ENCODE measurements around the gene DPH2. TPM values are rescaled to one million over a fixed set of nuclear protein-coding genes. Genes with fewer than 3 reads are reported as not detected.
A peak's percentile ranks its signal among the peaks of the same experiment; 100 is the strongest.

The DPH2 gene
- total RNA-seq, 1 donor from 2014 or later: 15.0 TPM

DNA sequence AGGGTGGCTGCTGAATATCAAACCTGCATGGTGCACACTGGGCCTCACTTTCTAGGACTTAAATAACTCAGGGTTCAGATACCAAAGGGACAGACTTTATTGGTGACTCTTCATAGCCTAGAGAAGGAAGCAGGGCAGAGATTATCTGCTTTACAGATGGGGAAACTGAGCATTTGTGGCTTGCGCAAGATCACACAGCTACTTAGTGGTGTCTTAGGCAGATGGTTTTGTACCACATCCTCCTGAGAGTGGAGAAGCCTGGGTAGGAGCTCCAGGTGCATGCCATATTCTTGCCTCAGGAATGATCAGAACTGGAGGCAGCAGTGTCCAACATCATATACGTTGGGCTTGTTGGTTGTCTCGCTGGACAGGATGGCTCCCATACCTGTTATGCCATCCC, 6.8 kb upstream of the DPH2 start:
- Histone ChIP-seq H3K27me3 (ENCODE audit: low read depth) (no peaks in the 10 kb centered on the region), H3K9me3 (no peaks in the 10 kb centered on the region), H3K4me1 (no peaks in the 10 kb centered on the region), H3K27ac (no peak overlapping the region), H3K36me3 (peaks cover 78% of the 10 kb centered on the region), H3K4me3 (no peak overlapping the region)
- TF ChIP-seq, protein P1, sequence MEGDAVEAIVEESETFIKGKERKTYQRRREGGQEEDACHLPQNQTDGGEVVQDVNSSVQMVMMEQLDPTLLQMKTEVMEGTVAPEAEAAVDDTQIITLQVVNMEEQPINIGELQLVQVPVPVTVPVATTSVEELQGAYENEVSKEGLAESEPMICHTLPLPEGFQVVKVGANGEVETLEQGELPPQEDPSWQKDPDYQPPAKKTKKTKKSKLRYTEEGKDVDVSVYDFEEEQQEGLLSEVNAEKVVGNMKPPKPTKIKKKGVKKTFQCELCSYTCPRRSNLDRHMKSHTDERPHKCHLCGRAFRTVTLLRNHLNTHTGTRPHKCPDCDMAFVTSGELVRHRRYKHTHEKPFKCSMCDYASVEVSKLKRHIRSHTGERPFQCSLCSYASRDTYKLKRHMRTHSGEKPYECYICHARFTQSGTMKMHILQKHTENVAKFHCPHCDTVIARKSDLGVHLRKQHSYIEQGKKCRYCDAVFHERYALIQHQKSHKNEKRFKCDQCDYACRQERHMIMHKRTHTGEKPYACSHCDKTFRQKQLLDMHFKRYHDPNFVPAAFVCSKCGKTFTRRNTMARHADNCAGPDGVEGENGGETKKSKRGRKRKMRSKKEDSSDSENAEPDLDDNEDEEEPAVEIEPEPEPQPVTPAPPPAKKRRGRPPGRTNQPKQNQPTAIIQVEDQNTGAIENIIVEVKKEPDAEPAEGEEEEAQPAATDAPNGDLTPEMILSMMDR (IDR thresholded peaks at IDR 0.05): no peak
- ATAC-seq: no peak
- DNase-seq: peak; percentile 1
- intact Hi-C loops (cut with DNase I): no loop called here

DNA sequence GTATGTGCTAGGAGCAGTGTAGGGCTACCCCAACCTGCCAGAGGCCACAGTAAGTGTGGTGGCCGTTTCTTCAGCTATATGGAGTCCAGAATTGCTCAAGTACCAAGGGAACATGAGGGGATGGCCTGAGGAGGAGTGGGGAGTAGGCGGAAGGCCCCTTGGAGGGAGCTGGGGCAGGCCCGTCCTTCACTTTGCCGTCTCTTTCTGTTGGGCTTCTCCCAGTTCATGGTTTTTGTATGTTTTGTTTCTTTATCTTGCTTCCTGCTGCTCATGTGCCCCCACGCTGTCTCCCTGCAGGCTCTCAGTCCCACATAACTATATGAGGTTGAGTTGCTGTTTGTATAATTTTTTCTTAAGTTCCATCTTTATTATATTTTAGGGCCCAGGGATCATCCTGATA, 5.9 kb upstream of the DPH2 start:
- no peaks in the 10 kb centered on the region for H3K4me1 ChIP-seq
- no peak overlapping the region for H3K27ac ChIP-seq
- H3K4me3 ChIP-seq: no peak overlapping the region
- H3K36me3 ChIP-seq: peaks cover 69% of the 10 kb centered on the region
- H3K27me3 ChIP-seq (ENCODE audit: low read depth): no peaks in the 10 kb centered on the region
- no peaks in the 10 kb centered on the region for H3K9me3 ChIP-seq
- no peak for ATAC-seq
- TF ChIP-seq, protein P1 (IDR thresholded peaks at IDR 0.05): no peak
- DNase-seq: peak; percentile 6
- intact Hi-C loops (cut with DNase I): no loop called here

DNA sequence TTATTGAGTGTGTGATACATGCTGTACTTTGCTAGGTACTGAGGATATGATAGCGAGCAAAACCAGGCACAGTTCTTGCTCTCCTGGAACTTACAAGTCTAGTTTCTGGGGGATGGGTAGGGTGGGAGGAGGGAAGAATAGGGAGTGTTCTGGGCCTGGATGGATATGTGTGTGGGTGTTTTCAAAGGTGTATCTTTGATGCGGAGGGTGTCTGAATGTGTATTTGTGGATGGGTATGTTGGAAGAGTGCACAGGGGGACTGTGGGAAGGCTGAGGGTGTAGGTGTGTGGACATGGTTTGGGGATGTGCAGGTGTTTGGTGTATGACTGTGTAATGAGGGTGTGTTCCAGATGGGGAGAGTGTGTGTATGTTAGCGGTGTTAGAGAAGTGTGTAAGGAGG, 4.5 kb upstream of the DPH2 start:
- Histone ChIP-seq H3K9me3 (no peaks in the 10 kb centered on the region), H3K36me3 (peaks cover 56% of the 10 kb centered on the region), H3K27me3 (ENCODE audit: low read depth) (no peaks in the 10 kb centered on the region), H3K4me3 (no peak overlapping the region), H3K4me1 (peaks cover 8% of the 10 kb centered on the region), H3K27ac (no peak overlapping the region)
- DNase-seq (no peak), ATAC-seq (no peak)
- TF ChIP-seq, protein P1 (IDR thresholded peaks at IDR 0.05): no peak
- intact Hi-C loops (cut with DNase I): no loop called here

DNA sequence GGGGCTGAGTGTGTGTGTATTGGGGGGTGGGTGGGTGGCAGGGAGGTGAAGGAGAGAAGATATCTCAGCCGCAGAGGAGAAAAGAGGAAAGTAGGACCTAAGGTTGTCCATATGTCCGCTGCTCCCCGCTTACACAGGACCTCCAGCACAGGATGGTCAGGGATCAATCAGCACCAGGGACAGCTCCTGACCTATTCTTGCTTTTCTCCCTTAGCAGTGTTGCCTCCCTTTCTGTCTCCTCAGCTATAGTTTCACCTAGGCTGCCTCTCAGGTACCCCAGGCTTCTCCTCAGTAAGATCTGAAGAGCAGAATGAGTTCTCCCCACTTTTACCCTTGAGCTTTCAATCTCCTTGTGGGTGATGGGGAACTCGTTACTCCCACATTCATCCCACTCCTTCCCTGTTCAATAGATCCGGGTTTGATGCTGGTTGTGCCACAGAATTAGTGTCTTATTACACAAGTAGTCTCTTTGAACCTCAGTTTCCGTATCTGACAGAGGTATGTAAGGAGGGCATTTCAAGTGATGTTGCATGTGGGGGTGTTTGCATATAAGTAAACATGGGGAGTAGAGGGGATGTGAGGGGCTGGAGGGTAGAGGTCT, 1.4 kb upstream of the DPH2 start:
- Histone ChIP-seq H3K4me1 (peaks cover 20% of the 10 kb centered on the region), H3K36me3 (peaks cover 42% of the 10 kb centered on the region), H3K27me3 (ENCODE audit: low read depth) (no peaks in the 10 kb centered on the region), H3K27ac (no peak overlapping the region), H3K9me3 (no peaks in the 10 kb centered on the region), H3K4me3 (no peak overlapping the region)
- DNase-seq: no peak
- ATAC-seq: no peak
- intact Hi-C loops (cut with DNase I): no loop called here
- TF ChIP-seq, protein P1 (IDR thresholded peaks at IDR 0.05): no peak

DNA sequence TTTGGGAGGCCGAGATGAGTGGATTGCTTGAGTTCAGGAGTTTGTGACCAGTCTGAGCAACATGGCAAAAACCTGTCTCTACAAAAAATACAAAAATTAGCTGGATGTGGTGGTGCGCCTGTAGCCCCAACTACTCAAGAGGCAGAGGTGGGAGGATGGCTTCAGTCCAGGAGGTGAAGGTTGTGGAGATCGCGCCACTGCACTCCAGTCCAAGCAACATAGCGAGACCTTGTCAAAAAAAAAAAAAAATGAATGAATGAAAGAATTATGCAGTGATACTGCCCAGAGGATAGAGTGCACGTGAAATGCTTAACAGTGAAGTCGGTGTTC, 429 bp upstream of the DPH2 start:
- intact Hi-C loops (cut with DNase I): no loop called here
- H3K9me3 ChIP-seq: no peaks in the 10 kb centered on the region
- TF ChIP-seq, protein P1 (IDR thresholded peaks at IDR 0.05): no peak
- DNase-seq (no peak), ATAC-seq (no peak)
- H3K4me3 ChIP-seq: peak overlapping the region; percentile 97
- no peaks in the 10 kb centered on the region for H3K27me3 ChIP-seq (ENCODE audit: low read depth)
- peaks cover 37% of the 10 kb centered on the region for H3K36me3 ChIP-seq
- peaks cover 26% of the 10 kb centered on the region for H3K4me1 ChIP-seq
- H3K27ac ChIP-seq: no peak overlapping the region

DNA sequence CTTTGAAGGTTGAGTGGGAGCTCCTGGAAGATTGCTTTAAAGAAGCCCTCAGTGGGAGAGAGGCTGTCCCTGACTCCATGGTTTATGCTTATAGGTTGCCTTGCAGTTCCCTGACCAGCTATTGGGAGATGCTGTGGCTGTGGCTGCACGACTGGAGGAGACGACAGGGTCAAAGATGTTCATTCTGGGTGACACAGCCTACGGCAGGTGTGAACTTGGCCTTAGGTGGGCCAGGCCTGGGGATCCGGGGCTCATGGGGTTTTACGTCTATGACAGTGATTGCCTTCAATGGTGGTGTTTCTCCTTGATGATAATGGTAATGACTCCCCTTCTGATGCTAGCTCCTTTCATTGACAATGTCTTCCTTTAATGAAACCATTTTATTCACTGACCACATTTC, 692 bp downstream of the DPH2 start:
- TF ChIP-seq, protein P1 (IDR thresholded peaks at IDR 0.05): no peak
- intact Hi-C loops (cut with DNase I): no loop called here

More for the DNA sequence above, 692 bp downstream of the DPH2 start:
- H3K27ac ChIP-seq: no peak overlapping the region
- peaks cover 29% of the 10 kb centered on the region for H3K4me1 ChIP-seq
- H3K27me3 ChIP-seq (ENCODE audit: low read depth): no peaks in the 10 kb centered on the region
- no peaks in the 10 kb centered on the region for H3K9me3 ChIP-seq
- H3K36me3 ChIP-seq: peaks cover 31% of the 10 kb centered on the region
- H3K4me3 ChIP-seq: peak overlapping the region; percentile 97
- ATAC-seq (no peak), DNase-seq (no peak)
